Measurements from ENCODE around the gene SDK1.

DNA sequence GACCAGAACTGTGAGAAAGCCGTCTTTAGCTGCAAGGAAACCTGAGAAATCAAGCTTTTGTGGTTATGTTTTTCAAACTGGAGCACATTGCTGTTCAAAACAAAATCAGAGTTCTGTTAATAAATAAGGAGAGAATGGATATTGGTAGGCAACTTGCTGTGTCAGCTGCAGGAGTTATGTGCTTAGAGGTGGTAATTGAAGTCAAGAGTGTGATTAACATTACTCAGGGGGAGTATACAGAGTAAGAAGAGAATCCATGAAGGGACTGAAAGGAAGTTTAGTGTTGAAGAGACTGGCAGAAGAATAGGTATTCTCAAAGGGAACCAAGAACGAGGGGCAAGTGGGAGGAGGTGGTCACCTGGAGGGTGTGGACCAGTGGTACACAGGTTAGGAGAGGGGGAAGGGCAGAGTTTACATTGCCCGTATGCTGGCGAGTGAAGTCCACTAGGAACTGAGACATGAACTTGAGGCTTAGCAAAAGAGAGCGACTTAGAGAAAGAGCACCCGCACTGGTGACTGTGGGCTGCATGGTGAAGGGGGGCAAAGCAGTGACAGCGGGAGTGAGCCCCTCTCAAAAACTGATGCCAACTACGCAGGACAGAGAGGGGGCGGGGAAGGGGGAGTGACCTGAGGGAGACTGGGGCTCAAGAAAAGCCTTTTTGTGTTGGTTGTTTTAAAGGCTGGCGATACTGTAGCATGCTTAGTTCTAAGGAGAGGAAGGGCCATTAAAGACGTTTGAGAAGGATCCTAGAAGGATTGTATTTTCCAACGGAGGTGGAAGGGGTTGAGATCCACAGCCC, 80.0 kb downstream of the SDK1 start:
- TF ChIP-seq POLR2A (IDR thresholded peaks at IDR 0.05) = no peak
- TF ChIP-seq, protein P1, sequence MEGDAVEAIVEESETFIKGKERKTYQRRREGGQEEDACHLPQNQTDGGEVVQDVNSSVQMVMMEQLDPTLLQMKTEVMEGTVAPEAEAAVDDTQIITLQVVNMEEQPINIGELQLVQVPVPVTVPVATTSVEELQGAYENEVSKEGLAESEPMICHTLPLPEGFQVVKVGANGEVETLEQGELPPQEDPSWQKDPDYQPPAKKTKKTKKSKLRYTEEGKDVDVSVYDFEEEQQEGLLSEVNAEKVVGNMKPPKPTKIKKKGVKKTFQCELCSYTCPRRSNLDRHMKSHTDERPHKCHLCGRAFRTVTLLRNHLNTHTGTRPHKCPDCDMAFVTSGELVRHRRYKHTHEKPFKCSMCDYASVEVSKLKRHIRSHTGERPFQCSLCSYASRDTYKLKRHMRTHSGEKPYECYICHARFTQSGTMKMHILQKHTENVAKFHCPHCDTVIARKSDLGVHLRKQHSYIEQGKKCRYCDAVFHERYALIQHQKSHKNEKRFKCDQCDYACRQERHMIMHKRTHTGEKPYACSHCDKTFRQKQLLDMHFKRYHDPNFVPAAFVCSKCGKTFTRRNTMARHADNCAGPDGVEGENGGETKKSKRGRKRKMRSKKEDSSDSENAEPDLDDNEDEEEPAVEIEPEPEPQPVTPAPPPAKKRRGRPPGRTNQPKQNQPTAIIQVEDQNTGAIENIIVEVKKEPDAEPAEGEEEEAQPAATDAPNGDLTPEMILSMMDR (IDR thresholded peaks at IDR 0.05) = no peak

All from body of pancreas (tissue), 4 donors.